ENCODE results near the gene PUM1.

Gene PUM1

DNA sequence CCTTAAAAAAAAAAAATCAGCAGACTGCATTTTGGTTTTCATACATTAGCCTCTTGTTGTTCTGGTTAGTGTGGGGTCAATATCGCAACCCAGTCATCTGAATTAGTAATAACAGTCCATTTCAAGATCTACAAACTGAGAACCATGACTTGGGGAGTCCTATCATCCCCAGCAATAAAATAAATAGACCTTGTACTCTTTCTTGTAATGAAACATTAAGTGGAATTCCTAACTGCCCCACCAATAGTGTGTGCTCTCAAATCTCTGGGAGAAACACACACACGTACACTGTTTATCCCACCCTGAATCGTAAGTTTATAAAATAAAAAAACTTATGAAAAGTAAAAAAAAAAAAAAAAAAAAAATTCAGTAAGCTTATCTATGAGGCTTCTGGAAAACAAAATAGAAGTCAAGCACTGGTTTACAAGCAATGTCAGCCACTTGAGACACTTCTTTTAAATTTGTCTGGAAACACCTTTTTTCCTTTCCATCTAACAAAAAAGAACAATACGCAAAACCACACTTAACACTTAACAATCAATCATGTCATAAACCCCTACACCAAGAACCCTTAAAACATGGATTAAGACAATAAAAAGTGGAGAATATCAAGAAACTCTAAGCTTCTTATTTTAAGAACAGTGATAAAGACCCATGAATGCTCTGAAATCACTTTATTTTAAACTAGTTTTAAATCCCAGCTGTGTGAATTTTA lies 53.1 kb downstream of the PUM1 start:
- CTCF ChIA-PET: interaction anchor here (0.9 to 5.3 kb wide), 3 partner anchors 9 to 19 kb away, joined by 3 to 38 read pairs (median 14); no protein-coding TSS in a partner anchor
- no peak for DNase-seq (ENCODE audit: extremely low spot score)
- POLR2A ChIA-PET: interaction anchor here (0.7 to 0.9 kb wide), 2 partner anchors 18 to 78 kb away, joined by 3 read pairs; no protein-coding TSS in a partner anchor
- TF ChIP-seq, protein P1, sequence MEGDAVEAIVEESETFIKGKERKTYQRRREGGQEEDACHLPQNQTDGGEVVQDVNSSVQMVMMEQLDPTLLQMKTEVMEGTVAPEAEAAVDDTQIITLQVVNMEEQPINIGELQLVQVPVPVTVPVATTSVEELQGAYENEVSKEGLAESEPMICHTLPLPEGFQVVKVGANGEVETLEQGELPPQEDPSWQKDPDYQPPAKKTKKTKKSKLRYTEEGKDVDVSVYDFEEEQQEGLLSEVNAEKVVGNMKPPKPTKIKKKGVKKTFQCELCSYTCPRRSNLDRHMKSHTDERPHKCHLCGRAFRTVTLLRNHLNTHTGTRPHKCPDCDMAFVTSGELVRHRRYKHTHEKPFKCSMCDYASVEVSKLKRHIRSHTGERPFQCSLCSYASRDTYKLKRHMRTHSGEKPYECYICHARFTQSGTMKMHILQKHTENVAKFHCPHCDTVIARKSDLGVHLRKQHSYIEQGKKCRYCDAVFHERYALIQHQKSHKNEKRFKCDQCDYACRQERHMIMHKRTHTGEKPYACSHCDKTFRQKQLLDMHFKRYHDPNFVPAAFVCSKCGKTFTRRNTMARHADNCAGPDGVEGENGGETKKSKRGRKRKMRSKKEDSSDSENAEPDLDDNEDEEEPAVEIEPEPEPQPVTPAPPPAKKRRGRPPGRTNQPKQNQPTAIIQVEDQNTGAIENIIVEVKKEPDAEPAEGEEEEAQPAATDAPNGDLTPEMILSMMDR (IDR thresholded peaks at IDR 0.05; ENCODE audit: control extremely low read depth, extremely low read depth, low read depth, missing control alignments): no peak

DNA sequence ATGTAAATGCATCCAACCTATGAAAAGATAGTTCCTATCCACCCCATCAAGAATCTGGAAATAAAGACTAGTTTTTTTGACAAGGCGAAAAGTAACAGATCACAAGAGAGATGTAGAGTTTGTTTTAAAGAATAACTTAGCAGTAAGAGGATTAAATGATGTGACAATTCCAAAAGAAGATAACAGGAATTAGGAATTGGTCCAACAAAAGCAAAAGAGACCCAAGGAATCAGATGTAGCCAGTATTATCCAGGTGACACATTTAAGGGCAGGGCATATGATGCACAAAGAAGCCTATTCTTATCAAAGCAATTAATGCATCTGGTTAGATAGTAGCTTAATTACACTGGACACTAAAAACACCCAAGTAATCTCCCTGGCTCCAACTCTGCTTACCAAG lies 53.8 kb downstream of the PUM1 start:
- CTCF ChIA-PET: interaction anchor here (2.9 to 5.3 kb wide), 2 partner anchors 8 to 11 kb away, joined by 14 to 38 read pairs; no protein-coding TSS in a partner anchor
- no peak for DNase-seq (ENCODE audit: extremely low spot score)
- TF ChIP-seq, protein P1 (IDR thresholded peaks at IDR 0.05; ENCODE audit: control extremely low read depth, extremely low read depth, low read depth, missing control alignments): no peak
- POLR2A ChIA-PET: interaction anchor here (0.7 kb wide), 1 partner anchor 78 kb away, joined by 3 read pairs; no protein-coding TSS in a partner anchor

DNA sequence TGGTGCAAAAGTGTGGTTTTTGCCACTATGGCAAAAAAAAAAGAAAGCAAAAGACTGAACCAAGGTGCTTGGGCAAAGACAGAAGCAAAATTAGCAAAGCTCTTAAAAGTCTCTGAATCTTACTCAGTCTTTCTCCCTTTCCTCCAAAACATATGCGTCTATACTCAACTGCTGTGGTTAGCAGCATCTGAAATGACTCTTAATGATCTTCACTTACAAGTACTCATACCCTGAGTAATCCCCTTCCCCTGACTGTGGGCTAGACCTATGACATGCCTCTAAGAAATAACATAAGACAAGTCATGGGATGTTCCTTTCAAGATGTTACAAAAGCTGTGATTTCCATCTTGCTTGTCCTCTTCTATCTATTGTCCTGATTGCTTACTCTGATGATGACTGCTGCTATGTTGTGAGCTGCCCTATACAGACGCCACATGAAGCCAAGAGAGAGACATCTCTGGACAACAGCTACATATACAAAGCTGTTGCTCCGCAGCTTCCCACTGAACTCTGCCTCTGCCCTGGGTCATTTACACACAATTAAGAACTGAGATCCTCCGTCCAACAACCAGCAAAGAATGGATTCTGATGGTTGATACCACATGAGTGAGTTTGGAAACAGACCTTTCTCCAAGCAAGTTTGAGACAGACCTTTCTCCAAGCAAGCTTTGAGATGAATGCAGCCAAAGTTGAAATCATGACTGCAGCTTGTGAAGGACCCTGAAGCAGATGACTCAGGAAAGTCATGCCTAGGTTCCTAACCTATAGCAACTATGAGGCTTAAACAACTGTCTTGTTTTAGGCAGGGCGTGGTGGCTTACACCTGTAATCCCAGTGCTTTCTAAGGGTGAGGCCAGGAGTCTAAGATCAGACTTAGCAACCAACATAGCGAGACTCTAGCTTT lies 55.2 kb downstream of the PUM1 start:
- CTCF ChIA-PET: interaction anchor here (0.6 to 5.3 kb wide), 8 partner anchors 9 to 654 kb away, joined by 3 to 38 read pairs (median 4); no protein-coding TSS in a partner anchor
- TF ChIP-seq, protein P1 (IDR thresholded peaks at IDR 0.05; ENCODE audit: control extremely low read depth, extremely low read depth, low read depth, missing control alignments): no peak
- DNase-seq (ENCODE audit: extremely low spot score): peak; percentile 33
- POLR2A ChIA-PET: interaction anchor here (0.6 to 0.7 kb wide), 3 partner anchors 100 to 127 kb away, joined by 3 to 7 read pairs (median 3); no protein-coding TSS in a partner anchor

DNA sequence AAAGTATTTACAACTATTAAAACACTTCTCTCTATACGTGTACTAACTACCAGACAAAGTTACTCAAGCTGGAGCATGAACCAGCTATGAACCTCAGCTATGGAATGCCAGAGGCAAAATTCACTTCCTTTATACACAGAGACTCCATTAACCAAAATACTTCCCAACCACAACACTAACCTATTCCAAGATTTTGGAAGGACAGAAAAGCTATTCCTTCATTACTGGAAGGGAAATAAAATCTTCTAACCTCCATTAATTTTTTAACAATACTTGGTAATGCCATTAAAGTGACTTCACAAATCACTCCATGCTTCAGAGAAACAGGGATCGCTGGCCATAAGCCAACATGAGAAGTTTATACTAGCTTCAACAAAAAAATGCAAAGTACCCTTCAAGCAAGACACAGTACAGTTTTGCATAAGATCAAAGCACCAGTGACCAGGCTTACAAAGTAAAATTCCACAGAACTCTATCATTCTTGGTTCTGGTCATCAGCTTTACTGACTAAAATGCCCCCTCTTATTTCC lies 58.0 kb downstream of the PUM1 start:
- ChIA-PET CTCF (interaction anchor here (0.8 to 1.6 kb wide), 5 partner anchors 14 to 26 kb away, joined by 3 to 5 read pairs (median 3); no protein-coding TSS in a partner anchor), POLR2A (no interaction called here)
- DNase-seq (ENCODE audit: extremely low spot score): no peak
- TF ChIP-seq, protein P1 (IDR thresholded peaks at IDR 0.05; ENCODE audit: control extremely low read depth, extremely low read depth, low read depth, missing control alignments): no peak

DNA sequence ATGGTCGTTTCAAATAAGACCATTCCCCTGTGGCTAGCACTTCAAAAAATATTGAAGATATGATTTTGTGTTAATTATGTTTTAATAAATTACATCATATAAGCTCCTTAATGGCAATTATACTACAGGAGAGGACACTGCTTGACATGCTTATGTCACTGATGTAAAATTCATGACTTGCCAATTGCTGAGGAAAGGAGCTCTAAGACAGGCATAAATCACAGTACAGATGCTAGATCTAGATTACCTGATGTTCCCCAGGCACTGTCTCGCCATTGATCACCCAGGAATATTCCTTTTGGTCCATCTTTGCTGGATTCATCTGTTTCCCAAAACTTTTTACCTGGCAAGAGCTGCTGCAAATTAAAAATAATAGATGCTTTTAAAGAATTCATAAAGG lies 58.8 kb downstream of the PUM1 start:
- TF ChIP-seq, protein P1 (IDR thresholded peaks at IDR 0.05; ENCODE audit: control extremely low read depth, extremely low read depth, low read depth, missing control alignments): no peak
- no peak for DNase-seq (ENCODE audit: extremely low spot score)
- POLR2A ChIA-PET: no interaction called here
- CTCF ChIA-PET: interaction anchor here (1.0 to 1.6 kb wide), 6 partner anchors 9 to 20 kb away, joined by 3 to 5 read pairs (median 3); no protein-coding TSS in a partner anchor
